ENCODE results near the gene PRRG4.

- TF ChIP-seq, protein P1, sequence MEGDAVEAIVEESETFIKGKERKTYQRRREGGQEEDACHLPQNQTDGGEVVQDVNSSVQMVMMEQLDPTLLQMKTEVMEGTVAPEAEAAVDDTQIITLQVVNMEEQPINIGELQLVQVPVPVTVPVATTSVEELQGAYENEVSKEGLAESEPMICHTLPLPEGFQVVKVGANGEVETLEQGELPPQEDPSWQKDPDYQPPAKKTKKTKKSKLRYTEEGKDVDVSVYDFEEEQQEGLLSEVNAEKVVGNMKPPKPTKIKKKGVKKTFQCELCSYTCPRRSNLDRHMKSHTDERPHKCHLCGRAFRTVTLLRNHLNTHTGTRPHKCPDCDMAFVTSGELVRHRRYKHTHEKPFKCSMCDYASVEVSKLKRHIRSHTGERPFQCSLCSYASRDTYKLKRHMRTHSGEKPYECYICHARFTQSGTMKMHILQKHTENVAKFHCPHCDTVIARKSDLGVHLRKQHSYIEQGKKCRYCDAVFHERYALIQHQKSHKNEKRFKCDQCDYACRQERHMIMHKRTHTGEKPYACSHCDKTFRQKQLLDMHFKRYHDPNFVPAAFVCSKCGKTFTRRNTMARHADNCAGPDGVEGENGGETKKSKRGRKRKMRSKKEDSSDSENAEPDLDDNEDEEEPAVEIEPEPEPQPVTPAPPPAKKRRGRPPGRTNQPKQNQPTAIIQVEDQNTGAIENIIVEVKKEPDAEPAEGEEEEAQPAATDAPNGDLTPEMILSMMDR (conservative IDR thresholded peaks at IDR 0.05; ENCODE audit: low read depth in 2 of 2) = peak; percentile 88 to 94
- TF ChIP-seq EZH2phosphoT487 (IDR thresholded peaks at IDR 0.05; ENCODE audit: unreplicated experiment) = no peak
Measured at GRCh38 chr11:32809313-32809712, 20.4 kb upstream of the PRRG4 start.
